HepG2 (cell line): ENCODE data around the gene CPNE2. TPM values are rescaled to one million over a fixed set of nuclear protein-coding genes. Genes with fewer than 3 reads are reported as not detected.

Experiments used
- ATAC-seq: fragments of 200-7000 bp; cut with Tn5 transposase; 3 replicates; pipeline ENCODE4 v1.9.1; 2020; ENCODE audit warnings: mild to moderate bottlenecking, moderate library complexity
- BruUV-seq: library from RNA; stranded (reverse); fragments of 400-500 nt; replicated peaks from 2 replicates; lab custom pipeline; 2021; lab: Mats Ljungman, UMichigan
- CTCF ChIA-PET: fragments of 300-600 bp; formaldehyde crosslinking; extraction: SDS; loops from one replicate; lab custom pipeline; 2021; ENCODE audit warnings: low total read pairs, inconsistent platforms, low intra/inter-chr PET ratio; lab: Yijun Ruan, JAX
- POLR2A ChIA-PET: fragments of 350-600 bp; sonication (Branson Sonifier 250); formaldehyde crosslinking; loops from one replicate; lab custom pipeline; 2020; ENCODE audit warnings: antibody characterized with exemption, inconsistent platforms; lab: Yijun Ruan, JAX
- DNase-seq: peaks from one replicate; pipeline ENCODE4 v3.0.0-alpha.2; 2015; ENCODE audit warnings: low spot score
- FAIRE-seq: peaks from 3 replicates; lab custom pipeline; 2011; peaks lifted over from hg19 to GRCh38; lab: Jason Lieb, UNC
- H2AFZ ChIP-seq: one replicate; pipeline ENCODE4 v1.6.1; 2011; ENCODE audit warnings: low read length, inconsistent platforms
- H3K27ac ChIP-seq: fragments of 300-600 bp; 3 replicates; pipeline ENCODE4 v1.8.0; 2011; ENCODE audit warnings: mixed run types, mild to moderate bottlenecking, mixed read lengths, low read length, inconsistent platforms; ENCODE audit not compliant: insufficient read depth; ENCODE audit errors: extremely low read length
- H3K27me3 ChIP-seq, 2 experiments: fragments of 200-600 bp in 1 of 2; 2 replicates in 1 of 2; 3 replicates in 1 of 2; pipeline versions ENCODE4 v1.6.0 to v1.8.0; 2011; ENCODE audit warnings: low read length in 2 of 2, mild to moderate bottlenecking in 2 of 2, moderate library complexity in 2 of 2, inconsistent platforms in 1 of 2; ENCODE audit not compliant: insufficient read depth in 2 of 2, control insufficient read depth in 1 of 2
- H3K36me3 ChIP-seq, 2 experiments: fragments of 200-600 bp in 1 of 2; replicated peaks in 1 of 2; 2 replicates in 1 of 2; 3 replicates in 1 of 2; pipeline versions ENCODE4 v1.5.1 to v1.8.0; 2011; ENCODE audit warnings: low read length in 2 of 2, inconsistent platforms in 1 of 2; ENCODE audit not compliant: insufficient read depth in 2 of 2, control insufficient read depth in 1 of 2
- H3K4me1 ChIP-seq: 2 replicates; pipeline ENCODE4 v1.5.1; 2012; ENCODE audit warnings: low read length, inconsistent platforms; ENCODE audit not compliant: insufficient read depth
- H3K4me2 ChIP-seq: 2 replicates; pipeline ENCODE4 v1.6.0; 2011; ENCODE audit warnings: low read depth, low read length, inconsistent platforms
- H3K4me3 ChIP-seq, 3 experiments: fragments of 200-600 bp in 1 of 3; sonication (generic), shearing (Covaris generic) in 1 of 3; replicated peaks in 1 of 3; 2 replicates each; pipeline ENCODE4 v1.5.1; 2011 to 2016; ENCODE audit warnings: low read length in 3 of 3, inconsistent platforms in 2 of 3, low read depth in 2 of 3, mild to moderate bottlenecking in 2 of 3, control low read depth in 1 of 3, mixed read lengths in 1 of 3; ENCODE audit not compliant: insufficient read depth in 1 of 3
- H3K79me2 ChIP-seq: one replicate; pipeline ENCODE4 v1.6.1; 2011; ENCODE audit warnings: low read length, inconsistent platforms; ENCODE audit not compliant: insufficient read depth
- H3K9ac ChIP-seq: 2 replicates; pipeline ENCODE4 v1.6.0; 2011; ENCODE audit warnings: mild to moderate bottlenecking, low read depth, low read length, inconsistent platforms; ENCODE audit not compliant: insufficient read depth
- H3K9me3 ChIP-seq: 2 replicates; pipeline ENCODE4 v1.5.1; 2012; ENCODE audit warnings: mild to moderate bottlenecking, low read length
- H4K20me1 ChIP-seq: 2 replicates; pipeline ENCODE4 v1.6.0; 2011; ENCODE audit warnings: inconsistent platforms, mild to moderate bottlenecking, low read length, moderate library complexity; ENCODE audit not compliant: insufficient read depth
- BATF2 ChIP-seq: sonication (generic); formaldehyde crosslinking; IDR thresholded peaks from 2 replicates; pipeline ENCODE4 v1.8.0; 2022; ENCODE audit warnings: mild to moderate bottlenecking, missing genetic modification reagents, moderate library complexity
- BHLHE40 ChIP-seq: IDR thresholded peaks from 2 replicates; pipeline ENCODE4 v1.6.1; 2011; ENCODE audit warnings: low read length, improper control_type of control experiment
- DZIP1 ChIP-seq: sonication (generic); formaldehyde crosslinking; IDR thresholded peaks from 2 replicates; pipeline ENCODE4 v1.5.0; 2020; ENCODE audit warnings: mild to moderate bottlenecking, missing genetic modification reagents
- ESRRA ChIP-seq: sonication (generic); formaldehyde crosslinking; IDR thresholded peaks from 2 replicates; pipeline ENCODE4 v1.5.1; 2020; ENCODE audit warnings: mild to moderate bottlenecking, low read depth, missing genetic modification reagents
- FOXO1 ChIP-seq: sonication (generic); formaldehyde crosslinking; IDR thresholded peaks from 2 replicates; pipeline ENCODE4 v1.4.0; 2020; ENCODE audit warnings: missing genetic modification reagents
- GZF1 ChIP-seq: sonication (generic); formaldehyde crosslinking; IDR thresholded peaks from 2 replicates; pipeline ENCODE4 v1.5.1; 2020; ENCODE audit warnings: mild to moderate bottlenecking, missing genetic modification reagents
- KDM2A ChIP-seq: sonication (generic); formaldehyde crosslinking; IDR thresholded peaks from 2 replicates; pipeline ENCODE4 v1.4.0; 2020; ENCODE audit warnings: low read depth, missing genetic modification reagents, borderline replicate concordance
- NCOA2 ChIP-seq: sonication (generic); formaldehyde crosslinking; IDR thresholded peaks from 2 replicates; pipeline ENCODE4 v1.8.0; 2022; ENCODE audit warnings: inconsistent platforms
- SIX4 ChIP-seq: sonication (generic); formaldehyde crosslinking; IDR thresholded peaks from 2 replicates; pipeline ENCODE4 v1.4.0; 2020; ENCODE audit warnings: missing genetic modification reagents
- SOX13 ChIP-seq, 3 experiments: fragments of 450-650 bp in 1 of 3; sonication (generic) in 1 of 3; formaldehyde crosslinking in 1 of 3; IDR thresholded peaks in 2 of 3; conservative IDR thresholded peaks in 1 of 3; 2 replicates each; pipeline versions ENCODE4 v1.5.0 to v1.6.1; 2016 to 2020; ENCODE audit warnings: antibody characterized with exemption in 1 of 3, mild to moderate bottlenecking in 1 of 3, missing compliant biosample characterization in 1 of 3, missing genetic modification reagents in 1 of 3, moderate library complexity in 1 of 3
- ZEB1 ChIP-seq: IDR thresholded peaks from 2 replicates; pipeline ENCODE4 v1.6.1; 2012; ENCODE audit warnings: mild to moderate bottlenecking, low read depth, inconsistent platforms; ENCODE audit not compliant: insufficient replicate concordance
- ZNF550 ChIP-seq: sonication (generic); formaldehyde crosslinking; IDR thresholded peaks from 2 replicates; pipeline ENCODE4 v1.4.0; 2020; ENCODE audit warnings: mild to moderate bottlenecking, missing genetic modification reagents, borderline replicate concordance
- ZNF562 ChIP-seq: sonication (generic); formaldehyde crosslinking; IDR thresholded peaks from 2 replicates; pipeline ENCODE4 v1.8.0; 2022; ENCODE audit warnings: missing genetic modification reagents, borderline replicate concordance
- ZNF598 ChIP-seq: sonication (generic); formaldehyde crosslinking; IDR thresholded peaks from 2 replicates; pipeline ENCODE4 v1.5.1; 2020; ENCODE audit warnings: mild to moderate bottlenecking, missing genetic modification reagents, borderline replicate concordance
- ZNF609 ChIP-seq: sonication (generic); formaldehyde crosslinking; IDR thresholded peaks from 2 replicates; pipeline ENCODE4 v1.4.0; 2020; ENCODE audit warnings: mild to moderate bottlenecking, missing genetic modification reagents, borderline replicate concordance
- ZZZ3 ChIP-seq: sonication (generic); formaldehyde crosslinking; IDR thresholded peaks from 2 replicates; pipeline ENCODE4 v1.4.0; 2020; ENCODE audit warnings: missing genetic modification reagents, mild to moderate bottlenecking, borderline replicate concordance
- WGBS: methylation state at CpG from one replicate; pipeline ENCODE4 v1.1.6; 2017; ENCODE audit warnings: low lambda C conversion rate; 5-methylcytosine and 5-hydroxymethylcytosine counted together
- in situ Hi-C: cut with HindIII; loops from 2 replicates; pipeline ENCODE4 v1.10.0; 2017; ENCODE audit warnings: low pct_unique_long_range_greater_than_20kb; ENCODE audit not compliant: extremely low pct_ligation_motif_present
- intact Hi-C: fragments of 100-400 bp; cut with micrococcal nuclease; formaldehyde crosslinking; loops from one replicate; pipeline ENCODE4 v1.10.0; 2022; ENCODE audit not compliant: unreplicated experiment
- polyA plus RNA-seq, 8 experiments: library from polyadenylated mRNA; depleted of rRNA in 3 of 8; stranded (reverse) in 7 of 8; unstranded in 1 of 8; fragments of >200 nt; fragmentation: Illumina TruSeq in 4 of 8; extraction: Trizol in 4 of 8; gene quantifications; 2 replicates each; pipeline versions ENCODE4 v1.2.1 to v1.2.3, GENCODE V29; 2011 to 2016; ENCODE audit warnings: low read depth in 4 of 8, missing spikeins in 1 of 8, mixed read lengths in 1 of 8; ENCODE audit not compliant: insufficient read depth in 1 of 8
- total RNA-seq, 5 experiments: library from RNA; depleted of rRNA; stranded (reverse); fragments of >200 nt; fragmentation: Illumina TruSeq; extraction: Trizol; gene quantifications; 2 replicates each; pipeline ENCODE4 v1.2.3, GENCODE V29; 2016; ENCODE audit warnings: low read depth in 1 of 5

The CPNE2 gene
- total and polyA plus RNA-seq, 2 of the 13 experiments (the other 11 are each of a cell fraction or from before 2014, with no cell fraction given), result 10.6 to 23.3 TPM

GRCh38 chr16:57064995-57065394 lies 27.4 kb upstream of the CPNE2 start (continued):
- TF ChIP-seq ZNF609 (CRISPR knock-in tag) (no peak), ZNF550 (CRISPR knock-in tag) (no peak), ZNF598 (no peak), SIX4 (CRISPR knock-in tag) (no peak), ZZZ3 (CRISPR knock-in tag) (no peak), ZNF562 (no peak), BATF2 (CRISPR knock-in tag) (no peak), GZF1 (CRISPR knock-in tag) (no peak)

- ChIA-PET POLR2A (no interaction called here), CTCF (no interaction called here)
- DNase-seq (no peak), ATAC-seq (peak; percentile 21; the same call in 2 of the 3 replicates), FAIRE-seq (no peak)
- H4K20me1 ChIP-seq, result no peaks in the 10 kb centered on the region
- H3K4me1 ChIP-seq, result peaks cover 10% of the 10 kb centered on the region
- H3K36me3 ChIP-seq, result no peaks in the 10 kb centered on the region
- intact Hi-C loops (no loop called here), in situ Hi-C loops (no loop called here)
- H3K27ac ChIP-seq, result no peak overlapping the region
- H3K79me2 ChIP-seq, result no peaks in the 10 kb centered on the region
- WGBS, result 18% methylated on average over 4 of the region's 4 CpGs
- no peak overlapping the region for H3K9ac ChIP-seq
- peaks cover 0 to 34% of the 10 kb centered on the region in 2 experiments; a peak in 4 of 5 replicates for H3K27me3 ChIP-seq
- no TSS peak for BruUV-seq
- H2AFZ ChIP-seq, result no peak overlapping the region
- H3K9me3 ChIP-seq, result no peaks in the 10 kb centered on the region
- H3K4me2 ChIP-seq, result no peak overlapping the region
- no peak overlapping the region for H3K4me3 ChIP-seq
- TF ChIP-seq NCOA2 (CRISPR knock-in tag), result no peak
- no peak for TF ChIP-seq ESRRA
- no peak for TF ChIP-seq DZIP1 (CRISPR knock-in tag)
- no peak for TF ChIP-seq SOX13 (IDR thresholded peaks at IDR 0.05)
- no peak for TF ChIP-seq SOX13 (CRISPR knock-in tag; conservative IDR thresholded peaks at IDR 0.05 in 1 of 2, IDR thresholded peaks at IDR 0.05 in 1 of 2)
- no peak for TF ChIP-seq FOXO1 (CRISPR knock-in tag)
- TF ChIP-seq KDM2A (CRISPR knock-in tag), result no peak
- no peak for TF ChIP-seq ZEB1
- TF ChIP-seq BHLHE40, result no peak
Observed at GRCh38 chr16:57066625-57067024, 25.8 kb upstream of the CPNE2 start.
